ENCODE measurements around the gene PSMG4.
"Not testable (repeated sequence)": the region's sequence is repeated elsewhere in the genome, so short reads cannot be mapped to it uniquely, and the experiment has no call there.

PSMG4 gene

GRCh38 chr6:3239110-3239830 lies 19.5 kb upstream of the PSMG4 start:
- Mint-ChIP-seq H3K27me3 (peaks cover 23% of the 10 kb centered on the region), H3K9me3 (no peaks in the 10 kb centered on the region), H3K27ac (no peak overlapping the region), H3K36me3 (no peaks in the 10 kb centered on the region), H3K4me3 (no peak overlapping the region), H3K4me1 (no peaks in the 10 kb centered on the region)

GRCh38 chr6:3240595-3240994 lies 18.2 kb upstream of the PSMG4 start:
- H3K4me3 Mint-ChIP-seq = no peak overlapping the region

GRCh38 chr6:3241745-3242144 lies 17.0 kb upstream of the PSMG4 start:
- not testable (repeated sequence) for H3K4me1 Mint-ChIP-seq, H3K36me3 Mint-ChIP-seq, H3K9me3 Mint-ChIP-seq, H3K4me3 Mint-ChIP-seq, H3K27ac Mint-ChIP-seq
- H3K27me3 Mint-ChIP-seq = peaks cover 12% of the 10 kb centered on the region

More at GRCh38 chr6:3240595-3240994, 18.2 kb upstream of the PSMG4 start:
- H3K9me3 Mint-ChIP-seq = no peaks in the 10 kb centered on the region
- H3K27ac Mint-ChIP-seq = no peak overlapping the region
- H3K36me3 Mint-ChIP-seq = no peaks in the 10 kb centered on the region
- no peaks in the 10 kb centered on the region for H3K4me1 Mint-ChIP-seq
- H3K27me3 Mint-ChIP-seq = peaks cover 17% of the 10 kb centered on the region

- Mint-ChIP-seq H3K36me3 (no peaks in the 10 kb centered on the region), H3K4me1 (no peaks in the 10 kb centered on the region), H3K4me3 (no peak overlapping the region), H3K27me3 (peaks cover 7% of the 10 kb centered on the region), H3K27ac (no peak overlapping the region), H3K9me3 (no peaks in the 10 kb centered on the region)
These were observed 16.0 kb upstream of the PSMG4 start for GRCh38 chr6:3242768-3243167.

GRCh38 chr6:3244003-3244831 lies 14.5 kb upstream of the PSMG4 start:
- Mint-ChIP-seq H3K36me3 (no peaks in the 10 kb centered on the region), H3K9me3 (no peaks in the 10 kb centered on the region), H3K27ac (no peak overlapping the region), H3K4me1 (no peaks in the 10 kb centered on the region), H3K27me3 (peaks cover 9% of the 10 kb centered on the region), H3K4me3 (no peak overlapping the region)

- H3K4me3 Mint-ChIP-seq, H3K27ac Mint-ChIP-seq, H3K9me3 Mint-ChIP-seq, H3K4me1 Mint-ChIP-seq, H3K36me3 Mint-ChIP-seq, H3K27me3 Mint-ChIP-seq: not testable (repeated sequence)
These were observed 13.9 kb upstream of the PSMG4 start for GRCh38 chr6:3244832-3245161.

- H3K4me3 Mint-ChIP-seq = no peak overlapping the region
- H3K9me3 Mint-ChIP-seq = no peaks in the 10 kb centered on the region
- no peaks in the 10 kb centered on the region for H3K4me1 Mint-ChIP-seq
- H3K27me3 Mint-ChIP-seq = peaks cover 7% of the 10 kb centered on the region
- H3K27ac Mint-ChIP-seq = no peak overlapping the region
- H3K36me3 Mint-ChIP-seq = no peaks in the 10 kb centered on the region
These were observed 13.5 kb upstream of the PSMG4 start for GRCh38 chr6:3245216-3245615.

- Mint-ChIP-seq H3K4me3 (no peak overlapping the region), H3K27me3 (peaks cover 7% of the 10 kb centered on the region), H3K27ac (no peak overlapping the region), H3K4me1 (peaks cover 7% of the 10 kb centered on the region), H3K9me3 (no peaks in the 10 kb centered on the region), H3K36me3 (no peaks in the 10 kb centered on the region)
These were observed 11.2 kb upstream of the PSMG4 start for GRCh38 chr6:3247255-3248146.

GRCh38 chr6:3249821-3250220 lies 8.9 kb upstream of the PSMG4 start:
- Mint-ChIP-seq H3K9me3 (no peaks in the 10 kb centered on the region), H3K4me1 (peaks cover 7% of the 10 kb centered on the region), H3K27me3 (peaks cover 7% of the 10 kb centered on the region), H3K36me3 (no peaks in the 10 kb centered on the region), H3K27ac (no peak overlapping the region), H3K4me3 (no peak overlapping the region)

- Mint-ChIP-seq H3K4me3 (no peak overlapping the region), H3K27me3 (peaks cover 7% of the 10 kb centered on the region), H3K9me3 (no peaks in the 10 kb centered on the region), H3K36me3 (no peaks in the 10 kb centered on the region), H3K27ac (no peak overlapping the region), H3K4me1 (peaks cover 7% of the 10 kb centered on the region)
These were observed 8.5 kb upstream of the PSMG4 start for GRCh38 chr6:3250231-3250675.

GRCh38 chr6:3251462-3252314 lies 7.1 kb upstream of the PSMG4 start:
- Mint-ChIP-seq H3K9me3 (no peaks in the 10 kb centered on the region), H3K4me1 (peaks cover 7% of the 10 kb centered on the region), H3K36me3 (no peaks in the 10 kb centered on the region), H3K27ac (no peak overlapping the region), H3K4me3 (no peak overlapping the region), H3K27me3 (peaks cover 5% of the 10 kb centered on the region)

GRCh38 chr6:3252369-3252768 lies 6.4 kb upstream of the PSMG4 start:
- H3K4me1 Mint-ChIP-seq = peaks cover 7% of the 10 kb centered on the region
- no peak overlapping the region for H3K27ac Mint-ChIP-seq
- no peaks in the 10 kb centered on the region for H3K36me3 Mint-ChIP-seq
- H3K27me3 Mint-ChIP-seq = peaks cover 5% of the 10 kb centered on the region
- H3K9me3 Mint-ChIP-seq = no peaks in the 10 kb centered on the region
- no peak overlapping the region for H3K4me3 Mint-ChIP-seq

- no peak overlapping the region for H3K4me3 Mint-ChIP-seq
- no peak overlapping the region for H3K27ac Mint-ChIP-seq
- H3K4me1 Mint-ChIP-seq = peaks cover 7% of the 10 kb centered on the region
- peaks cover 2% of the 10 kb centered on the region for H3K27me3 Mint-ChIP-seq
- no peaks in the 10 kb centered on the region for H3K9me3 Mint-ChIP-seq
- no peaks in the 10 kb centered on the region for H3K36me3 Mint-ChIP-seq
These were observed 5.7 kb upstream of the PSMG4 start for GRCh38 chr6:3252861-3253596.

GRCh38 chr6:3253597-3253961 lies 5.2 kb upstream of the PSMG4 start:
- H3K9me3 Mint-ChIP-seq = no peaks in the 10 kb centered on the region
- H3K27ac Mint-ChIP-seq = no peak overlapping the region
- H3K36me3 Mint-ChIP-seq = no peaks in the 10 kb centered on the region
- H3K27me3 Mint-ChIP-seq = no peaks in the 10 kb centered on the region
- peaks cover 7% of the 10 kb centered on the region for H3K4me1 Mint-ChIP-seq
- H3K4me3 Mint-ChIP-seq = no peak overlapping the region

Data from activated naive CD4-positive, alpha-beta T cell treated with anti-CD3 and anti-CD28 coated beads, Interleukin-2, amount 50 U/mL, for 24 hours (primary cell).